ENCODE measurements around the gene RPS6KL1. TPM values are rescaled to one million over a fixed set of nuclear protein-coding genes. Genes with fewer than 3 reads are reported as not detected.

The RPS6KL1 gene
- total RNA-seq, 1 experiment from 2014 or later: 18.8 TPM

DNA sequence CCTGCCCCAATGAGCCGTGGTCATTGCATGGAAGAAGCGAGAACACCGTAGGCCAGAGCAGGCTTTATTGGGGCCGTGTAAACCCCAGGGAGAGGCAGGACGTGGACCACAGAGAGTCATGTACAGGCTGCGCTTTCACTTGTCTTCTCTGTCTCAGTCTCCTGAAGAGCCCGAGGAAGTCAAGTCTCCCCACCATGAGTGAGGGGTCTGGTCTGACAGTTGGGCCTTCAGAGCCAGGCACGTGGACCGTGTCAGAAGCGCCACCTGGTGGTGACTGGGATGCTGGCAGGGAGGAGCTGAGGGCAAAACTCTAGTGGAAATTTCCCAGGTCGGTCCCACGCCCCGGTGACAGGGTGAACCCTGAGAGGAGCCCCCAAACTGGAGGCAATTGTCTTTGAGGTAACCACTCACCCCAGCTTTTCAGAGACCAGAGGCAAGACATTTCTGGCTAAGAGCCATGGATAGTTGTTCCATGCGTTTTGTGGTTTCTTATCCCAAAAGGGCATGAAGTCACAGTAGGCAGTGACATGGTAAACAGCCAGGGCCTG, 17.4 kb downstream of the RPS6KL1 start:
- Histone ChIP-seq H2AK5ac (ENCODE audit: insufficient read length, low read length) (no peak overlapping the region), H3K56ac (ENCODE audit: insufficient read length, low read depth, low read length) (no peak overlapping the region), H2AFZ (ENCODE audit: low read length) (no peak overlapping the region), H3K18ac (ENCODE audit: insufficient read length, low read depth, low read length) (no peak overlapping the region), H4K20me1 (ENCODE audit: control insufficient read depth, insufficient read depth, insufficient read length) (no peaks in the 10 kb centered on the region), H3K9me3 (ENCODE audit: control insufficient read depth, low read depth, low read length) (no peaks in the 10 kb centered on the region), H2BK12ac (ENCODE audit: insufficient read length, low read depth, low read length) (no peak overlapping the region), H3K4me2 (ENCODE audit: insufficient read depth, insufficient read length, low read length) (no peak overlapping the region), H3K14ac (ENCODE audit: insufficient read depth, low read length) (no peak overlapping the region), H3K9ac (ENCODE audit: extremely low read depth, insufficient read length, low read length) (no peak overlapping the region), H4K5ac (ENCODE audit: insufficient read length, low read depth, low read length) (no peak overlapping the region), H3K23ac (ENCODE audit: insufficient read length, low read depth, low read length) (no peak overlapping the region), H3K79me1 (ENCODE audit: insufficient read depth, low read depth, low read length, poor library complexity, severe bottlenecking) (no peaks in the 10 kb centered on the region), H2BK5ac (ENCODE audit: insufficient read length, low read length) (no peak overlapping the region), H3K27me3 (ENCODE audit: insufficient read depth, low read length) (no peaks in the 10 kb centered on the region), H4K8ac (replicated peaks; ENCODE audit: insufficient read length, low read depth, low read length) (no peak overlapping the region), H3K4me1 (ENCODE audit: insufficient read depth, low read length) (no peaks in the 10 kb centered on the region), H3K23me2 (ENCODE audit: insufficient read length, low read depth, low read length, poor library complexity, severe bottlenecking) (no peaks in the 10 kb centered on the region), H2BK20ac (ENCODE audit: low read depth, low read length, poor library complexity, severe bottlenecking) (no peak overlapping the region), H2BK15ac (ENCODE audit: low read depth, low read length) (no peak overlapping the region), H4K91ac (ENCODE audit: insufficient read length, low read depth, low read length) (no peak overlapping the region), H3K79me2 (ENCODE audit: insufficient read depth, low read length) (no peaks in the 10 kb centered on the region), H2BK120ac (ENCODE audit: low read depth, low read length, poor library complexity, severe bottlenecking) (no peak overlapping the region), H3K4ac (ENCODE audit: low read depth, low read length) (no peak overlapping the region), H3K27ac (ENCODE audit: insufficient read length, low read depth, low read length) (no peak overlapping the region), H3T11ph (ENCODE audit: low read length) (no peak overlapping the region)
- Mint-ChIP-seq H3K36me3 (ENCODE audit: insufficient read depth in 1 of 3, low read depth in 3 of 3) (peaks cover 23 to 45% (median 27%) of the 10 kb centered on the region in 3 experiments), H3K27me3 (ENCODE audit: low read depth) (no peaks in the 10 kb centered on the region; the same call in 1 of the 2 replicates), H3K4me3 (no peak overlapping the region), H3K27ac (no peak overlapping the region), H3K9me3 (no peaks in the 10 kb centered on the region), H3K4me1 (peaks cover 15 to 18% of the 10 kb centered on the region in 2 experiments)
- TF ChIP-seq CTCF (conservative IDR thresholded peaks at IDR 0.05): peak; percentile 98
- DNase-seq: peak; percentile 72
- WGBS (ENCODE audit: extremely low coverage, insufficient read length, low lambda C conversion rate): no CpG with 5 or more reads among the region's 14 CpGs
